ENCODE measurements around the gene PCGF3.
A peak's percentile ranks its signal among the peaks of the same experiment; 100 is the strongest.
"Not testable (repeated sequence)": the region's sequence is repeated elsewhere in the genome, so short reads cannot be mapped to it uniquely, and the experiment has no call there.

The PCGF3 gene

GRCh38 chr4:766559-767283 lies 61.1 kb downstream of the PCGF3 start:
- DNase-seq = no peak

GRCh38 chr4:768076-768475 lies 62.4 kb downstream of the PCGF3 start:
- no peak for DNase-seq

- no peak for DNase-seq
Observed at GRCh38 chr4:768995-769394, 63.4 kb downstream of the PCGF3 start.

- no peak for DNase-seq
Observed at GRCh38 chr4:769511-769910, 63.9 kb downstream of the PCGF3 start.

- no peak for DNase-seq
Observed at GRCh38 chr4:770022-770421, 64.4 kb downstream of the PCGF3 start.

- no peak for DNase-seq
Observed at GRCh38 chr4:771464-771863, 65.8 kb downstream of the PCGF3 start.

- DNase-seq = no peak
Observed at GRCh38 chr4:772118-772517, 66.5 kb downstream of the PCGF3 start.

GRCh38 chr4:772776-773175 lies 67.1 kb downstream of the PCGF3 start:
- no peak for DNase-seq

GRCh38 chr4:773214-773613 lies 67.6 kb downstream of the PCGF3 start:
- DNase-seq = no peak

GRCh38 chr4:774419-775092 lies 68.9 kb downstream of the PCGF3 start:
- not testable (repeated sequence) for DNase-seq

GRCh38 chr4:775485-775884 lies 69.9 kb downstream of the PCGF3 start:
- DNase-seq = not testable (repeated sequence)

GRCh38 chr4:776743-777441 lies 71.3 kb downstream of the PCGF3 start:
- DNase-seq = no peak

- DNase-seq = no peak
Observed at GRCh38 chr4:777520-778262, 72.1 kb downstream of the PCGF3 start.

GRCh38 chr4:779555-779954 lies 73.9 kb downstream of the PCGF3 start:
- no peak for DNase-seq

GRCh38 chr4:780255-780654 lies 74.6 kb downstream of the PCGF3 start:
- not testable (repeated sequence) for DNase-seq

- DNase-seq = no peak
Observed at GRCh38 chr4:780716-781492, 75.3 kb downstream of the PCGF3 start.

- peak; percentile 97 for DNase-seq
Observed at GRCh38 chr4:781493-782216, 76.0 kb downstream of the PCGF3 start.

GRCh38 chr4:784401-785331 lies 79.0 kb downstream of the PCGF3 start:
- no peak for DNase-seq

- no peak for DNase-seq
Observed at GRCh38 chr4:785332-786073, 79.9 kb downstream of the PCGF3 start.
